GM21515 (cell line): Measurements from ENCODE around the gene GJA3.

Experiments used
- ATAC-seq: cut with Tn5 transposase; IDR thresholded peaks from one replicate; pipeline ENCODE4 v1.9.1; 2021; ENCODE audit not compliant: unreplicated experiment

Gene GJA3

DNA sequence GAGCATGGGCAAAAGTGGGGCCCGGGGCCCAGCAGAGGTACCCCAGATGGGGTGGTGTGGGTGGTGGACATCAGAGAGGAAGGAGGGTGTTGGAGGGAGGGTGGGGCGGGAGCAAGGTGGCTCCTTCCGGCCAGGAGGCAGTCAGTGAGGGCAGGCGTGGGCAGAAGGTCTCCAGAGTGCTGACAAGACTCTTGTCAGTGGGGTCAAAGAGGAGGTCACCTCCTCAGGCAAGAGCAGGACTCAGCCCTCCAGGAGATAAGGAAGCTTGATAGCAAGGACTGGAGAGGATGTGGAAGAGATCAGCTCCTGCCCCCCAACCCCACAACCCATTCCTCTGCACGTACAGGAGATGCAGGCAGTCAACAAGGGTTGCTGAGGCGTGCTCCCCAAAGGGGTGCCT is 9.8 kb downstream of the GJA3 start:
- no peak for ATAC-seq

DNA sequence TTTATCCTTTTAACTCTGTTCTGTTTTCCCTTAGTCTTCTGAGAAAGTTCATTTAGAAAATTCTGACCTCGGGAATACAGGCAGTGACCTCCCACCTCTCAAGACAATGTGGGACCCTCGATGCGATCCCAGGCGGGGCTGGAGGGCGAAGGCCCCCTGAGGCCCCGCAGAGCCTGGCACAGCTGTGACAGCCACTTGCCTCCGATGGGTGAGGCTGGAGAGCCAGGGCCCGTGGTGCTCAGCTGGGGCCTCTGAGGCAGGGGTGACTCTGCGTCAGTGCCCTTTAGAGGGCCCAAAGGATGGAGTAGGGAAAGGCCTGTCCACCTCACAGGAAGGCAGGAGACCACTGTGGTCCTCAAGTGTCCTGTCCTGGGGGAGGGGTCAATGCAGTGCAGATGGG is 10.3 kb downstream of the GJA3 start:
- no peak for ATAC-seq

DNA sequence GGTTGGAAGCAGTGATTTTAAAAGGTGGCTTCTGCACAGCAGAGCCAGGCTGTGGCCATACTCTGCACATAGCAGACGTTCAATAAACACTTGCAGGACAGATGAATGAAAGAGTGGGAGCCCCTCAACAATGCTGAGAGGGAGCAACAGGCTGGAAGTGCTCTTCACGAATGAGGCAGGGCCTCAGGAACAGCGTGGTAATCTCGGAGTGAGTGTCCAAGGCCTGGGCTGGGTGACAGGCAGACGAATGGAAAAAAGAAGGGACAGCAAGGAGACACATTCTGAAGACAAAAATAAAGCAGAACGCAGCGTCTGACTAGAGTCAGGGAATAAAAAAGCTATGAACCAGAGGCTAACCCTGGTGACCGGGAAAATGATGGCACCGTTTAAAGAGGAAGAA is 11.1 kb downstream of the GJA3 start:
- no peak for ATAC-seq

DNA sequence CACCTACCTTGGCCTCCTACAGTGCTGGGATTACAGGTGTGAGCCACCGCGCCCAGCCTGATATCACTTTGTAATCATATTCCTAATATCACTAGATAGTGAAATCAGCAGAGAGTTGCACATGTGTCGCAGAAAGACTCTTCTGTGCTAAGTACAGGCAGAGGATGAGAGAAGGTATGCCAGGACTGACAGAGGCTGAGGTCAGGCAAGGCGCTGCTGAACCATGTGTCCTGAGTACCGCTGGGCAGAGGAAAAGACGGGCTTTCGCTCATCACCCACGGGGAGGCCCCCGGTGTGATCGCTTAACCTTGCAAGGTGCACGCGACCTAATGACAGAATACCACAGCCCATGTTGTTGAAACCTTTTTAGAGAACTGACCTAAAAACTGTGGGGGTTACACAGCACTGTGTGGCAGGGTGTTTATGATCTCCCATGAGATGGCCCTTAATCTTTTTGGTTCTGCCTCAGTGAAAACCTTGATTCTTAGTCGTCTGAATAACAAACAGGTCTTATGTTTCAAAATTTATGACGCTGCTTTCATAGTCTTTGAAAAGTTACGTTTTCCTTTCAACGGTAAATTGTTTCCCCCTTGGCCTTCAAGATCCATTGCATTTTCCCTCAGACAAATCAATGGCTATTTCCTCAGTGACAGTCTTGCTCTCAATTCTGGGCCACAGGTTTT is 12.2 kb downstream of the GJA3 start:
- ATAC-seq = no peak

DNA sequence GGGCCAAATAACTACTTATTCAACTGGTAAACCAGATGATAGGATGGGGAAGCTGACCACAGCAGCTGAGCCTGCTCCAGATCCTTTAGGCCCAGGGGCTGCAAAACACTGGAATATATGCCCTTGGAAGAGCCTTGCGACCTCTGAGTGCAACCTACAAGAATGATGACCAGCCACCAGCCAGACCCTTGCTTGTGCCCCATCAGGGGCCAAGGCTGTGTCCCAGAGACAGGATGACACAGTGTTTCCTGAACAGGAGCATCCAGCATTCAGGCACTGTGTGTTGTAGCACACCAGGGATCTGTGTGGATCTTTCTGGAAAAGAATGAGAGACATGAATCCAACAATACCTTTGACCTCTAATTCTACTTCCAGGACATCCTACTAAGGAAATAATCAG is 14.5 kb downstream of the GJA3 start:
- ATAC-seq = no peak

DNA sequence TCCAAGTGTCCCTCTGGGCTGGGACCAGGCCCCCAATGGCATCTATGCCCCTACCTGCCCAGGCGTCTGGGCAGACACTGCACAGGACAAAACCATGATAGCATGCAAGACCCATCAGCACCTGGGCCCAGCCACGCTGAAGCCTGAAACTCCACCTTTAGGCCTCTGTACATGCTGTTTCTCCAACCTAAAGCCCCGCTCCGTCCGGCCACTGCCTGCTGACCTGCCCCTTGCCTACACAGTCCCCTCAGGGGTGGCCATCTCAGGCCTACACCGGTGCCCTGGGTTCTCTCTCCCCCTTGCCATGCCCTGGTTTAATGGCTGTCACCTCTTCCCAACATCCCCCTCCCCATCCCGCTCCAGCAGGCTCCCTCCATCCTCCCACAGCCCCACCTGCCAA is 15.3 kb downstream of the GJA3 start:
- ATAC-seq = no peak

DNA sequence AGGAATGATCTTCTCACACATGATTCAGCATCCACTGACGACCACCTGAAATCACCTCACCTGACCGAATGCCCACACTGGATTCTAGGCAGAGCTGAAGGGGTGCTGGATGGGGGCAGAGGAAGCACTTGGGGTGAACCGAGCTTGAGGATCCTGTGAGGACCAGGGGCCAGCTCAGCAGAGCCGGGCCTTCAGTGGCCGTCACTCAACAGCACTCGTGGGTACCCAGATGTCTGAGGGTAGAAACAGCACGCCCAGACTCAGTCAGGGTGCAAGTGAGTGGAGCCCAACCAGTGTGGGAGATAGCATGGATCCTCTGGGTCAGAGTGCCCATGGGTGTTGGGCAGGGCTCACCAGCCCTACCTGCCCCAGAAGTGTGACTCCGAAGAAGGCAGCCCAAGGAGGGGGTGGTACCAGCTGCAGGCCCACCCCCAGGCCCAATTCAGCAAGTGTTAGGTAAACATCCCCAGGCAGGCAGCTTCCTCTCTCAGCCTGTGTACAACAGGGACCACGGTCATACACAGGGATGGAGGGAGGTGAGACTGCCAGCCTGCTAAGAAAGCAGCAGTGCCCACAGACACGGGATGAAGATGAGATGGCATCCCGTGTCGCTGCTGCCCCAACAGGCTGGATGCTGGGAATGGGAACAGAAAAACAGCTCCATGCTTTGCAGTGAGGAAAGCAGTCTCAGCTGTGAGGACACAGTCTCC is 16.6 kb downstream of the GJA3 start:
- no peak for ATAC-seq

DNA sequence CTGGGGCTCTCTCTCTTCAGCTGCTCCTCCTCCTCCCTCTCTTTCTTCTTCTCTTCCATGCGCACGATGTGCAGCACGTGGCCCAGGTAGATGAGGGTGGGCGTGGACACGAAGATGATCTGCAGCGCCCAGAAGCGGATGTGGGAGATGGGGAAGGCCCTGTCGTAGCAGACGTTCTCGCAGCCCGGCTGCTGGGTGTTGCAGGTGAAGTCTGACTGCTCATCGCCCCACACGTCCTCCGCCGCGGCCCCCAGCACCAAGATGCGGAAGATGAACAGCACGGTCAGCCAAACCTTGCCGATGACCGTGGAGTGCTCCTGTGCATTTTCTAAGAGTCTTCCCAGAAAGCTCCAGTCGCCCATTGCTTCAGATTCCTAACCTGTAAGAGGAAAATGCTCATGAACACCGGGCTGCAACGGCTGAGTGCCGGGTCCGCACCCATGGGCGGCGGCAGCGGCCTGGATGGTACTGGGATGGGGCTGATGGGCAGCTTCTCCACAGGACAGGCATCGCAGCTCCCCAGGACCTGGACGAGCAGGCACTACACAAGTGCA is 17.8 kb downstream of the GJA3 start:
- no peak for ATAC-seq

DNA sequence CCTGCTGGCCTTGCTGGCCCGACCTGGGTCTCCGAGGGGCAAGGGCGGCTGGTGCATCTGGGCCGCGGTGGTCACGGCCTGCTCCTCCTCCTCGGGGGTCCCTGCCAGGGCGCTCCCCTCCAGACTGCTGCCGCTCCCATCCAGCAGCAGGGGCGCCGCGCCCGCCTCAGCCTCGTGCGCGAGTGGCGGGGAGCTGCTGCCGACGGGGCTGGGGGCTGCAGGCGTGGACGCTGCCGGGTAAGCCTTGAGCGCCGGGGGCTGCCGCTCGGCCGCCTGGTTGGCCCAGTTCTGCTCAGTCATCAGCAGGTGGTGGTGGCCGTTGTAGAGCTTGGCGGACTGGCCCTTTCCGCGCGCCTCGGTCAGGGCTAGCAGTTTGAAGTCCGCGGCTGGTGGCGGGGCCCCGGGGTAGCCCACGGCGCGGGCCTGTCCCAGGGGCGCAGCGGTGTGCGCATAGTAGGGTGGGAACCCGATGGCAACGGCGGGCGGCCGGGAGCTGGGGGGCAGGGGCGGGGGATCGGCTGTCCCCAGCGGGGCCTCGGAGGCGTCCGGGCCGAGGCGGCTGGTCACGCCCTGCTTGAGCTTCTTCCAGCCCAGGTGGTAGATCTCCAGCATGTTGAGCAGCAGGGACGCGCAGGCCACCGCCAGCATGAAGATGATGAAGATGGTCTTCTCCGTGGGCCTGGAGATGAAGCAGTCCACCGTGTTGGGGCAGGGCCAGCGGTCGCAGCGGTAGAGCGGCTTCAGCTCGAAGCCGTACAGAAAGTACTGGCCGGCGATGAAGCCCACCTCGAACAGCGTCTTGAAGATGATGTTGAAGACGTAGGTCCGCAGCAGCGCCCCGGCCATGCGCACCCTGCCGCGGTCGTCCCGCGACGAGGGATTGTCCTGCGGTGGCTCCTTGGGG is 18.6 kb downstream of the GJA3 start:
- ATAC-seq = no peak

DNA sequence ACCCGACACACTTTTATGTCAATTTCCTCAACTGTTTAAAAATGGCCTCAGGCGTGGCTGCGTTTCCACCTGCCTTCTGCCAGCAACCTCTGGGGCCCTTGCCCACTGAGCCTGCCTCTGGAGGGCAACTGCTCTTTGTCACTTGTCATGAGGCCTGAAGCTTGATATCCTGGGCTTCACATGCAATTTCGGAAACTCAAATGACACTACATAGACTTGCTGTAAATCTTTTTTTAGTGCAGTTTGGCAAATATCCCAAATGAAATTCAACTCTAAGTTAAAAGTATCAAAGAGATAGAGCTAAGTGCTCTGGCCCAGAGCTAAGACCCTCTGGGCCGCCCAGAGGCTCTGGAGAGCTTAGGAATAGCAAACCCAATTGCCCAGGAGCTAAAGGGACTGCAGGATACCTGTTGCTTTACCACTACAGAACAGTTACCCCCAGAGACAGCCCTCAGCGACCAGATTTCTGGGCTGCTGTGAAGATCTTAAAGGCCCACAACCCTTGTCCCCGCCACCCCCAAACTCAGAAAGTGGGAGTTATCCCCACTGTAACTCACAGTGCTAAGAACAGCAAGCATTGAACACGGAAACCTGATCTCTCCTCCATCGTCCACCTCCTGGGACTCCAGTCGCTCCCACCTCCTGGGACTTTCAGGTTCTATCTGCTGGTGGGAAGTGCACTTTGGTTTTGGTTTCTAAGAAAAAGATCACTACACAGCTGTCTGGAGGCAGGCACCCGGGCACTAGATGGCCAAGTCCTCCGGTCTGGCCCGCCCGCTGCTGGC is 19.4 kb downstream of the GJA3 start:
- no peak for ATAC-seq

DNA sequence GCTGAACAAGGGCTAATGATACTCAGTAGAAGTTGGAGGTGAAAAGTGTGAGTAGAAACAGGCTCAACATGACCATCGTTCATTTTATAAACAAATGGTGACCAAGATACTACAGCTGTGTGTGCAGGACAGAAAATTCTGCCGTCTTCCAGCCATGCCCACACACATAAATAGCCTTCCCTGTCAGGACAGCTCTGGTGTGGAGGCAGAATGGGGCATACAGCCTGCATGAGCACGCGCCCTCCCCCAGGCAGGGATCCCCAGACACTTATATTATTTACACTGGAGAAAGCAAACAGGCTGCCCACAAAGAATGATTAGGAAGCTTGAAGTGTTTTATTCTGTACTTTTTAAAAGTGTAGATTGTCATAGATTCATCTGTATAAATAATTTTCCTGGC is 20.4 kb downstream of the GJA3 start:
- ATAC-seq = no peak

DNA sequence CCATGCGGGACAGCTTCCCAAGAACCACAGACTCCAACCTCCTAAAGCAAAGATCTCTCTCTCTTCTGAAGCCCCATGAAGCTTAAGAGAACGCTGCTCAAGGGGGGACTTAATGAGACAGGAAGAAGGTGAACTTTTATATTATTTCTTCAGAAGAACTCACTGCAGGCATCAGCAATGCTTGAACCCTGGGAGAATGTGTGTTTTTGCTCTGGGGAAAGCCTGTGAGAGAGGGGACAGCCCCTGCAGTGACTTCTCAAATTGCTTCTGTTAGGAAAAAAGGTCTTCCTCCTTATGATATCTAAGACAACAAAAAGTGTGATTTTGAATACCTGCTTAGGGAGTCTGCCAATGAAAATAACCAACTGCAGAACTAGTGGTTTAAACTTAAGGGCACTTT is 23.0 kb downstream of the GJA3 start:
- no peak for ATAC-seq

DNA sequence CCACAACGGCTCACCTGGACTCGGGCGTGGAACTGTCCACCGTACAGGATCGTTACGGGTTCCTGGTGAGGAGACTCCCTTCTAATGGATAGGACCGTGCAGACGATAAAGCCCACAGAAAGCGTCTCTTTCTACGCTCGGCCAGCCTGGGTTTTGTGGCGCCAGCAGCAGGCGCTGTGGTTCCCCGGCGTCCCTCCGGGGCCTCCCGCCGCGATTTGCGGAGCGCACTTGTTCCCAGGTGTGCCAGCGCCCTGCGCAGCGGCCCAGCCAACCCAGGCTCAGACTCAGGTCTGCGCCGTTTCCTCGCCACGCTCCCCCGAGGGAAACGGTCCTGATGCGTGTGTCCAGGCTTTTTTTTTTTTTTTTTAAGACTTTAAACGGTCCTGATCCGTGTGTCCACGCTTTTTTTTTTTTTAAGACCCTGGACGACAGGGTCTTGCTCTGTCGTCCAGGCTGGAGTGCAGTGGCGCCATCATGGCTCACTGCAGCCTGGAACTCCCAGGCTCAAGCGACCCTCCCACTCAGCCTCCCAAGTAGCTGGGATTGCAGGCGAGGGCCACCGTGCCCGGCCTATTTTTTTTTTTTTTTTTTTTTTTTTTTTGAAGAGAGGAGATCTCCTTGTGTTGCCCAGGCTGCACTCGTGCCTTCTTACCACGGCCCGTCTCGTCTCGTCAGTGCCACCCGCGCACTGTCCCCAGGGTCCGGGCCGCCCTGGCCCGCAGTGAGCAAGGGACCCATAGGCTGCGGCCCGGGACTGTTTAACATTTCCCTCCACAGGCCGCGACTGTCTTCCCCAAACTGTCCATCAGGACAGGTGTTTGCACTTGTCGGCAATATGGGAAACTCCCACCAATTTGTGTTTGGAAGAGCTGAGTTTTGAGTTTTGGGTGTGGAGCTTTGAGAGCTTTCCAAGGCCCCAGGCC is 23.8 kb downstream of the GJA3 start:
- ATAC-seq = no peak

DNA sequence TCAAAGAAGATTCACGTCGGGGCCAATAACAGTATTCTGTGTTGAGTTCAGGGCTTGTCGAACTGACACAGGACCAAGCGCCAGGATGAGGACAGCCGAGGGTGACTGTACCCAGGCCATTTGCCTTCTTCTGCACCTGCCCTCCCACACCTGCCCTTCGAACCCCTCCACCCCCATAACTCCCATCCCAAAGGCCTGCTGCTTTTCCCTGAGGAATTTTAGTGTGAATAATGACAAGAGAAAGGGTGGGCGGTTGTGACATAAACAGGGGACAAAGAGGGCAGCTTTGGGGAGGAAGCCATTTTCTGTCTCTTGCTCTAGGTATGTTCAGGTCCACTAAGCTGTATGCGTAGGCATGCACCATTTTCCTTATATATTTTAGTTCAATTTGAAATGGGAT is 26.1 kb downstream of the GJA3 start:
- ATAC-seq = no peak

DNA sequence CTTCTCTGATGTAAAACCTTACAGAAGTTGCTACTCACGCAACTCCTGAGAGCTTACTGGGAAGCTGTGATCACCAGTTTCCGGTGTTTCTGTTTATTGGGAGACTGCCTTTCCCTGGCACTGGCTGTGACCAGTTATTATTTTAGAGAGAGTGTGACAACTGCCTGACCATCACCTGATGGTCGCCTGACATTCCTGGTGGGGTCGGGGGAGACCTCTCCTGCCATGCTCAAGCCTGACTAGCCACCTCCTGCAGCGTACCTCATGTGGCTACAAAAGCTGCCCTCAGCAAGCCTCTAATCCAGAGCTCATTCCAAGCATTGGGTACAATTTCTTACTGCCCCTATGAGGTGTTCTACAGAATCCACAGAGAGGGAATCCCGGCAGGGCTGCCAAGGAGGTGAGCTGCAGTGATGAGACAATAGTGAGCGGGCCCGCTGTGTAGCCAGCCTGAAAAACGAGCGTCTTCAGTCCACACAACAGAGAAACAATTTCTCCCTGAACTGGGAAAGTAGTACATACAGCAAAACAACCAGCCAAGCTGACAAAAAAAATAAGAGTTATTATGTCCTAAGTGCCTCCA is 28.7 kb downstream of the GJA3 start:
- no peak for ATAC-seq

DNA sequence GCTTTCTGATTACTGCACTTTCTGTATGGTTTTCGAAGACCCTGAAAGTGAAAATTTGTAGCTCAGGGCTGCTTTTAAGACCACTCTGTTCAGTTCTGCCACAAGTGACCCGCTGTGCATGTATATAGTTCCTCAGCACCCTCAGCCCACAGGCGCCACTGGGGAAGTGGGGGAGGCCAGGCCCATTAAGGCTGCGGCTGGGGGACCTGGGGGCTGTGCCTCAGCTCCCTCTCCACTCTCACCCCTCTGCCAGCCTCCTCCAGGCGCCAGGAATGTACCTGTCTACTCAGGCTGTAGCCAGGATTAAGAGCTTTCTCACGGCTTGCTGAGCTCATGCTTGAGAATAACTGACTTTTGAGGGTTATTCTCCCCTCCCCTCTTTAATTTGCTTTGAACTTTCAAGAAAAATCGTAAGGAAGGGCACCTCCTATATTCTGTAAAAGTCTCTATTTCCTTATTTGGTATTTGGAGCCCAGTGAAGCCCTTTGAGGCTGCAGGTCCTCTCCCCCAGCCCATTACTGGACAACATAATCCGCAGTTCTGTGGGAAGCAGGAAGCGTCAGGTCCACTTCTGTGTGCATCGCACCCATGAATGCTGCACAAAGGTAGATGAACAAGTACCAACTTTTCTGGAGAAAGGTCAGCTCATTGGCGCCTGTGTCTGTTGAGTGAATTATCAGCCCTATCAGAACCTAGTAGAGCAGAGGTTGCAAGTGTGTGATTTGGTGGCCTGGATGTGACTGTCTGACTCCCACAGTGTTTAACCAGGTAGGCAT is 29.6 kb downstream of the GJA3 start:
- ATAC-seq = no peak

DNA sequence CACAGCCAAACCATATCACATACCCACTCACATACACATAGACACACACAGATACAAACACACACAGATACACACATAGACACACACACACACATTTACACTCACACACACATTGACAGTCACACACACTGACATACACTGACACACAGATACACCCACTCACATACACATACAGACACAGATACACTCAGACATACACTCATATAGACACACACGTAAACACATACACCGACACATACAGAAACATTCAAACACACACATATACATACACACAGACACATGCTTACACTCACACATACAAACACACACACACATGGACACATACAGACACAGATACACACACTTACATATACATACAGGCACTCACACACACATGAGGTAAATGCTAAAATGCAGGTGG is 30.2 kb downstream of the GJA3 start:
- ATAC-seq = no peak

DNA sequence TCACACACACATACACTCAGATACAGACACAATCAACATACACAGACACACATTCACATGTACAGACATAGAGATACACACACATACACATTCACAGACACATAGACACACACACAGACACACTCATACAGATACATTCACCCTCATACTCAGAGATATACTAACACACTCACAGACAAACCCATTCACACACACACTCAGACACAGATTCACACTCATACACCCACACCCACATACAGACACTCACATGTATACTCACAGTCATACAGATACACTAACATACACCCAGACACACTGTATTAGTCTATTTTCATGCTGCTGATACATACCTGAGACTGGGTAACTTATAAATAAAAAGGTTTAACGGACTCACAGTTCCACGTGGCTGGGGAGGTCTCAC is 30.8 kb downstream of the GJA3 start:
- no peak for ATAC-seq

DNA sequence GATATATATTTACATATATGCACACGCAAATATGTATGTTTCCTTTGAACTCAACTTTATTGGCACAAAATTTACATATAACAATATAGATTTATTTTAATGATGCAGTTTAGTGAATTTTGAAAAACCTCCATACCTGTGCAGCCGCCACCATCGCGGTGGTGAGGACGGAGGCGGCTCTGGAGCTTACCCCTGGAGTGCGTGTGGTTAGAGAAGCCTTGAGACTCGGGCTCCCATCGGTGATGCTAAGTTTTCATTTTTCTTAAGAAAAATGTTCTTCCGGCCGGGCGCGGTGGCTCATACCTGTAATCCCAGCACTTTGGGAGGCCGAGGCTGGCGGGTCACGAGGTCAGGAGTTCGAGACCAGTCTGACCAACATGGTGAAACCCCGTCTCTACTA is 31.8 kb downstream of the GJA3 start:
- no peak for ATAC-seq
